Measurements from ENCODE around the gene GAS5. TPM values are rescaled to one million over a fixed set of nuclear protein-coding genes. Genes with fewer than 3 reads are reported as not detected.
A peak's percentile ranks its signal among the peaks of the same experiment; 100 is the strongest.

Gene GAS5
- polyA plus RNA-seq, 1 experiment: 839 TPM

GRCh38 chr1:173870252-173871075, 2.7 kb upstream of the GAS5 start:
- no peak for TF ChIP-seq CTCF (IDR thresholded peaks at IDR 0.05; ENCODE audit: insufficient read depth, low read depth, low read length)
- CTCF ChIA-PET: interaction anchor here (1.3 to 1.5 kb wide), 2 partner anchors 12 to 19 kb away, joined by 3 to 4 read pairs; no protein-coding TSS in a partner anchor
- POLR2A ChIA-PET: no interaction called here
- no peaks in the 10 kb centered on the region for H3K27me3 ChIP-seq (ENCODE audit: control insufficient read depth, insufficient read depth, low read length)
- H3K36me3 ChIP-seq (ENCODE audit: control insufficient read depth, insufficient read depth, low read length): peaks cover 2% of the 10 kb centered on the region
- DNase-seq (ENCODE audit: low read depth): no peak
- H3K4me3 ChIP-seq (ENCODE audit: low read depth, low read length): no peak overlapping the region

- ChIA-PET POLR2A (interaction anchor here (0.7 kb wide), 1 partner anchor 940 kb away, joined by 3 read pairs; no protein-coding TSS in a partner anchor), CTCF (interaction anchor here (1.5 kb wide), 1 partner anchor 13 kb away, joined by 3 read pairs; no protein-coding TSS in a partner anchor)
- Histone ChIP-seq H3K27me3 (ENCODE audit: control insufficient read depth, insufficient read depth, low read length) (no peaks in the 10 kb centered on the region), H3K36me3 (ENCODE audit: control insufficient read depth, insufficient read depth, low read length) (peaks cover 4% of the 10 kb centered on the region), H3K4me3 (ENCODE audit: low read depth, low read length) (peak overlapping the region; percentile 65)
- no peak for DNase-seq (ENCODE audit: low read depth)
- no peak for TF ChIP-seq CTCF (IDR thresholded peaks at IDR 0.05; ENCODE audit: insufficient read depth, low read depth, low read length)
These were observed 1.2 kb upstream of the GAS5 start for GRCh38 chr1:173869021-173869359.

GRCh38 chr1:173868266-173869020, 654 bp upstream of the GAS5 start, which contains the start of gene ZBTB37:
TSS of gene ZBTB37 (plus strand) at chr1:173868380. CDS start at chr1:173870226, 1,846 bp downstream.
- ChIA-PET CTCF (interaction anchor here (0.7 kb wide), 2 partner anchors 570 to 1125 kb away, joined by 3 read pairs; no protein-coding TSS in a partner anchor), POLR2A (interaction anchor here (0.6 to 0.7 kb wide), 5 partner anchors 242 to 940 kb away, joined by 3 to 4 read pairs (median 3); no protein-coding TSS in a partner anchor)
- no peak for TF ChIP-seq CTCF (IDR thresholded peaks at IDR 0.05; ENCODE audit: insufficient read depth, low read depth, low read length)

GRCh38 chr1:173867141-173867752, 542 bp downstream of the GAS5 start:
- Histone ChIP-seq H3K36me3 (ENCODE audit: control insufficient read depth, insufficient read depth, low read length) (peaks cover 9% of the 10 kb centered on the region), H3K4me3 (ENCODE audit: low read depth, low read length) (peak overlapping the region; percentile 65)
- CTCF ChIA-PET: no interaction called here

More at GRCh38 chr1:173868266-173869020, 654 bp upstream of the GAS5 start, which contains the start of gene ZBTB37:
- Histone ChIP-seq H3K4me3 (ENCODE audit: low read depth, low read length) (peak within 1 kb of the TSS; percentile 65), H3K27me3 (ENCODE audit: control insufficient read depth, insufficient read depth, low read length) (no peaks in the 10 kb centered on the region), H3K36me3 (ENCODE audit: control insufficient read depth, insufficient read depth, low read length) (peaks cover 5% of the 10 kb centered on the region)
- DNase-seq (ENCODE audit: low read depth): no peak

More at GRCh38 chr1:173867141-173867752, 542 bp downstream of the GAS5 start:
- TF ChIP-seq CTCF (IDR thresholded peaks at IDR 0.05; ENCODE audit: insufficient read depth, low read depth, low read length): no peak
- no peaks in the 10 kb centered on the region for H3K27me3 ChIP-seq (ENCODE audit: control insufficient read depth, insufficient read depth, low read length)
- DNase-seq (ENCODE audit: low read depth): no peak
- POLR2A ChIA-PET: no interaction called here

Measured in BJ (cell line).